Posterior cingulate gyrus (tissue), 11 donors: Measurements from ENCODE around the gene EXOC6.
A peak's percentile ranks its signal among the peaks of the same experiment; 100 is the strongest.

Experiments
- DNase-seq, 10 donors: peaks; one replicate each; pipeline versions ENCODE4 v3.0.0 to v3.0.0-alpha.2; 2020 to 2021; ENCODE audit warnings: mixed read lengths in 3 of 10
- intact Hi-C: fragments of 100-400 bp; cut with DNase I; formaldehyde crosslinking; loops from one replicate; pipeline ENCODE4 v1.15.1; 2023

The EXOC6 gene

GRCh38 chr10:92848441-92849233 is at the start of gene EXOC6:
Gene EXOC6 (plus strand): TSS chr10:92848520. CDS start chr10:92848534, 14 bp downstream.
- DNase-seq: peak; percentile 50 to 96 (median 78)
- intact Hi-C loops: loop anchor here (10.0 kb wide), 1 partner anchor 254 kb away; the partner anchor contains the start of gene KIF11

- intact Hi-C loops: no loop called here
- DNase-seq: no peak
Observed at GRCh38 chr10:92799568-92799967, 48.8 kb upstream of the EXOC6 start.

- DNase-seq: no peak
- intact Hi-C loops: no loop called here
Observed at GRCh38 chr10:92800134-92800733, 48.1 kb upstream of the EXOC6 start.

GRCh38 chr10:92801978-92802872 is 46.1 kb upstream of the EXOC6 start:
- intact Hi-C loops: no loop called here

GRCh38 chr10:92809840-92810239 is 38.5 kb upstream of the EXOC6 start:
- DNase-seq: no peak
- intact Hi-C loops: no loop called here

More at GRCh38 chr10:92801978-92802872, 46.1 kb upstream of the EXOC6 start:
- DNase-seq: no peak

GRCh38 chr10:92810934-92811532 is 37.3 kb upstream of the EXOC6 start:
- DNase-seq: no peak
- intact Hi-C loops: no loop called here

GRCh38 chr10:92811986-92812385 is 36.3 kb upstream of the EXOC6 start:
- no peak for DNase-seq
- intact Hi-C loops: no loop called here

GRCh38 chr10:92813979-92814378 is 34.3 kb upstream of the EXOC6 start:
- intact Hi-C loops: no loop called here
- no peak for DNase-seq

- DNase-seq: no peak
- intact Hi-C loops: no loop called here
Observed at GRCh38 chr10:92814790-92815189, 33.5 kb upstream of the EXOC6 start.

GRCh38 chr10:92816091-92816531 is 32.2 kb upstream of the EXOC6 start:
- no peak for DNase-seq
- intact Hi-C loops: no loop called here

GRCh38 chr10:92822060-92822634 is 26.2 kb upstream of the EXOC6 start:
- no peak for DNase-seq
- intact Hi-C loops: no loop called here

- no peak for DNase-seq
- intact Hi-C loops: no loop called here
Observed at GRCh38 chr10:92822964-92823363, 25.4 kb upstream of the EXOC6 start.

- intact Hi-C loops: no loop called here
Observed at GRCh38 chr10:92826061-92826460, 22.3 kb upstream of the EXOC6 start.

GRCh38 chr10:92826504-92826903 is 21.8 kb upstream of the EXOC6 start:
- no peak for DNase-seq
- intact Hi-C loops: no loop called here

More at GRCh38 chr10:92826061-92826460, 22.3 kb upstream of the EXOC6 start:
- DNase-seq: no peak

- no peak for DNase-seq
- intact Hi-C loops: no loop called here
Observed at GRCh38 chr10:92829042-92829785, 19.1 kb upstream of the EXOC6 start.

- DNase-seq: no peak
- intact Hi-C loops: no loop called here
Observed at GRCh38 chr10:92829786-92830377, 18.4 kb upstream of the EXOC6 start.

GRCh38 chr10:92830478-92831389 is 17.6 kb upstream of the EXOC6 start:
- DNase-seq: no peak
- intact Hi-C loops: no loop called here

GRCh38 chr10:92832121-92832520 is 16.2 kb upstream of the EXOC6 start:
- no peak for DNase-seq
- intact Hi-C loops: no loop called here
